K562 (cell line): ENCODE results near the gene NAA80. TPM values are rescaled to one million over a fixed set of nuclear protein-coding genes. Genes with fewer than 3 reads are reported as not detected.

Source experiments
- CXXC5 ChIP-seq: fragments of 250-450 bp; sonication (Bioruptor Pico); IDR thresholded peaks from 2 replicates; pipeline ENCODE4 v1.8.0; 2022; ENCODE audit warnings: inconsistent platforms, mild to moderate bottlenecking, moderate library complexity
- EGR1 ChIP-seq: fragments of 450-650 bp; conservative IDR thresholded peaks from 2 replicates; pipeline ENCODE4 v1.6.1; 2017; ENCODE audit warnings: mild to moderate bottlenecking
- GABPB1 ChIP-seq: sonication (generic); formaldehyde crosslinking; IDR thresholded peaks from 2 replicates; pipeline ENCODE4 v1.8.0; 2022; ENCODE audit warnings: mild to moderate bottlenecking, missing genetic modification reagents
- GABPB2 ChIP-seq: fragments of 250-450 bp; sonication (Bioruptor Pico); conservative IDR thresholded peaks from 2 replicates; pipeline ENCODE4 v1.5.1; 2021; ENCODE audit warnings: mild to moderate bottlenecking
- GATA2 ChIP-seq: sonication (generic); formaldehyde crosslinking; IDR thresholded peaks from 2 replicates; pipeline ENCODE4 v1.4.0; 2020; ENCODE audit warnings: mild to moderate bottlenecking, missing genetic modification reagents
- L3MBTL2 ChIP-seq: fragments of 450-650 bp; IDR thresholded peaks from 2 replicates; pipeline ENCODE4 v1.6.1; 2016; ENCODE audit warnings: mild to moderate bottlenecking, moderate library complexity
- PHF20 ChIP-seq: fragments of 450-650 bp; IDR thresholded peaks from 2 replicates; pipeline ENCODE4 v1.6.1; 2018; ENCODE audit not compliant: partially characterized antibody
- RB1 ChIP-seq: fragments of 450-650 bp; IDR thresholded peaks from 2 replicates; pipeline ENCODE4 v1.6.1; 2017; ENCODE audit warnings: low read depth, mild to moderate bottlenecking
- RHOXF2B ChIP-seq: fragments of 250-450 bp; sonication (Bioruptor Pico); conservative IDR thresholded peaks from 2 replicates; pipeline ENCODE4 v1.5.1; 2021
- SRSF1 ChIP-seq: fragments of 200-400 bp; formaldehyde crosslinking; IDR thresholded peaks from 2 replicates; pipeline ENCODE4 v1.6.1; 2017; ENCODE audit warnings: mild to moderate bottlenecking, low read depth, low read length, moderate library complexity
- TEAD1 ChIP-seq, 2 experiments: fragments of 450-650 bp in 1 of 2; sonication (generic) in 1 of 2; formaldehyde crosslinking; IDR thresholded peaks; 2 replicates each; pipeline versions ENCODE4 v1.4.0 to v1.8.0; 2020 to 2022; ENCODE audit warnings: mild to moderate bottlenecking in 2 of 2, missing genetic modification reagents in 1 of 2
- polyA plus RNA-seq, 8 experiments: library from polyadenylated mRNA; depleted of rRNA in 4 of 8; stranded (reverse) in 5 of 8; unstranded in 3 of 8; fragments of >200 nt; fragmentation: Nextera tagmentation in 2 of 8; fragmentation: Illumina TruSeq in 1 of 8; extraction: Ambion mirVana in 2 of 8; extraction: Trizol in 1 of 8; gene quantifications; 2 replicates each; pipeline versions ENCODE4 v1.2.1 to v1.2.3, GENCODE V29; 2011 to 2014; ENCODE audit warnings: inconsistent platforms in 1 of 8, missing spikeins in 1 of 8
- total RNA-seq, 7 experiments: library from RNA; depleted of rRNA in 6 of 7; stranded (reverse); fragments of >200 nt in 6 of 7; fragmentation: Illumina TruSeq in 2 of 7; extraction: Trizol in 2 of 7; gene quantifications; 2 replicates each; pipeline versions ENCODE4 v1.2.1 to v1.2.3, GENCODE V29; 2011 to 2021; ENCODE audit warnings: low replicate concordance in 1 of 7
- TF ChIP-seq, protein P1 (sequence below): fragments of 450-650 bp; conservative IDR thresholded peaks from 2 replicates; pipeline ENCODE4 v1.6.1; 2016; ENCODE audit warnings: missing genetic modification characterization, low read depth, mild to moderate bottlenecking, control low read depth, missing compliant biosample characterization
- TF ChIP-seq, protein P2 (sequence below): fragments of 450-650 bp; IDR thresholded peaks from 2 replicates; pipeline ENCODE4 v1.6.1; 2014; ENCODE audit warnings: low read depth, mild to moderate bottlenecking, moderate library complexity, borderline replicate concordance
- TF ChIP-seq, protein P3 (sequence below): sonication (generic); formaldehyde crosslinking; IDR thresholded peaks from 2 replicates; pipeline ENCODE4 v1.8.1; 2023; ENCODE audit warnings: mild to moderate bottlenecking, missing genetic modification reagents
- TF ChIP-seq, protein P4 (sequence below), 3 experiments: fragments of 200-800 bp in 1 of 3; sonication (Bioruptor generic) in 1 of 3; sonication (generic) in 1 of 3; formaldehyde crosslinking in 1 of 3; IDR thresholded peaks; 2 replicates each; pipeline versions ENCODE4 v1.6.1 to v1.8.0; 2016 to 2022; ENCODE audit warnings: mild to moderate bottlenecking in 2 of 3, missing compliant biosample characterization in 2 of 3, missing genetic modification characterization in 2 of 3, missing genetic modification reagents in 1 of 3
- TF ChIP-seq, protein P5 (sequence below), 2 experiments: IDR thresholded peaks in 1 of 2; conservative IDR thresholded peaks in 1 of 2; 2 replicates each; pipeline ENCODE4 v1.6.1; 2016; ENCODE audit warnings: low read depth in 2 of 2, mild to moderate bottlenecking in 1 of 2, missing compliant biosample characterization in 1 of 2, missing genetic modification characterization in 1 of 2, moderate library complexity in 1 of 2
- TF ChIP-seq, protein P6 (sequence below): IDR thresholded peaks from 2 replicates; pipeline ENCODE4 v1.6.1; 2012; ENCODE audit warnings: low read depth, low read length, improper control_type of control experiment, borderline replicate concordance

The NAA80 gene
- total and polyA plus RNA-seq, 9 of the 15 experiments (the other 6 are each of a cell fraction or from before 2014, with no cell fraction given) = 0.82 to 24.0 (median 8.6) TPM

DNA sequence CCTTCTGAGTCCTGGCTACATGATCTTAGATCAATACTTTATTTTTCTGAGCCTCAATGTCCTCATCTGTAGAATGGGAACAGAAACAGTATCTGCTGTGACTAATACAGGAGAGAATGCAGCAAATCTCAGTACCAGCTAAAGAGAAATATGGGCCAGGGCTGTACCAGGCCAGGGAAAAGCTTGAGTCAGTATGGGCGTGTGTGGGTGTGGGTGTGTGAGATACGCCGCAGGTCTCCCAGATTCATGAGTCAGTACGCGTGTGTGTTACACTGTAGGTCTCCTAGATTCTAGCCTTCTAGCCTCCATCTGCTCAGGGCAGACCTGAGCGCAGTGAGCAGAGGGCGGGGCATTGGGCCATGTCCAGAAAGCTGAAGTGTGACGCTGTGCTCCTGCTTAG, 48.0 kb downstream of the NAA80 start (continued):
- TF ChIP-seq GABPB1 (CRISPR knock-in tag) (no peak), PHF20 (no peak), GATA2 (CRISPR knock-in tag) (no peak), SRSF1 (no peak), EGR1 (peak; percentile 84), RHOXF2B (CRISPR knock-in tag) (no peak), L3MBTL2 (no peak), TEAD1 (CRISPR knock-in tag; IDR thresholded peaks at IDR 0.05) (0 out of 4 replicates have a peak, but pooled peaks of 1 of the 2 experiments have one; percentile 51), CXXC5 (CRISPR knock-in tag) (no peak), RB1 (no peak), GABPB2 (CRISPR knock-in tag) (no peak)
- TF ChIP-seq, protein P1, sequence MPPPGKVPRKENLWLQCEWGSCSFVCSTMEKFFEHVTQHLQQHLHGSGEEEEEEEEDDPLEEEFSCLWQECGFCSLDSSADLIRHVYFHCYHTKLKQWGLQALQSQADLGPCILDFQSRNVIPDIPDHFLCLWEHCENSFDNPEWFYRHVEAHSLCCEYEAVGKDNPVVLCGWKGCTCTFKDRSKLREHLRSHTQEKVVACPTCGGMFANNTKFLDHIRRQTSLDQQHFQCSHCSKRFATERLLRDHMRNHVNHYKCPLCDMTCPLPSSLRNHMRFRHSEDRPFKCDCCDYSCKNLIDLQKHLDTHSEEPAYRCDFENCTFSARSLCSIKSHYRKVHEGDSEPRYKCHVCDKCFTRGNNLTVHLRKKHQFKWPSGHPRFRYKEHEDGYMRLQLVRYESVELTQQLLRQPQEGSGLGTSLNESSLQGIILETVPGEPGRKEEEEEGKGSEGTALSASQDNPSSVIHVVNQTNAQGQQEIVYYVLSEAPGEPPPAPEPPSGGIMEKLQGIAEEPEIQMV (tag) = no peak
- TF ChIP-seq, protein P2, sequence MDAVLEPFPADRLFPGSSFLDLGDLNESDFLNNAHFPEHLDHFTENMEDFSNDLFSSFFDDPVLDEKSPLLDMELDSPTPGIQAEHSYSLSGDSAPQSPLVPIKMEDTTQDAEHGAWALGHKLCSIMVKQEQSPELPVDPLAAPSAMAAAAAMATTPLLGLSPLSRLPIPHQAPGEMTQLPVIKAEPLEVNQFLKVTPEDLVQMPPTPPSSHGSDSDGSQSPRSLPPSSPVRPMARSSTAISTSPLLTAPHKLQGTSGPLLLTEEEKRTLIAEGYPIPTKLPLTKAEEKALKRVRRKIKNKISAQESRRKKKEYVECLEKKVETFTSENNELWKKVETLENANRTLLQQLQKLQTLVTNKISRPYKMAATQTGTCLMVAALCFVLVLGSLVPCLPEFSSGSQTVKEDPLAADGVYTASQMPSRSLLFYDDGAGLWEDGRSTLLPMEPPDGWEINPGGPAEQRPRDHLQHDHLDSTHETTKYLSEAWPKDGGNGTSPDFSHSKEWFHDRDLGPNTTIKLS = no peak
- TF ChIP-seq, protein P3, sequence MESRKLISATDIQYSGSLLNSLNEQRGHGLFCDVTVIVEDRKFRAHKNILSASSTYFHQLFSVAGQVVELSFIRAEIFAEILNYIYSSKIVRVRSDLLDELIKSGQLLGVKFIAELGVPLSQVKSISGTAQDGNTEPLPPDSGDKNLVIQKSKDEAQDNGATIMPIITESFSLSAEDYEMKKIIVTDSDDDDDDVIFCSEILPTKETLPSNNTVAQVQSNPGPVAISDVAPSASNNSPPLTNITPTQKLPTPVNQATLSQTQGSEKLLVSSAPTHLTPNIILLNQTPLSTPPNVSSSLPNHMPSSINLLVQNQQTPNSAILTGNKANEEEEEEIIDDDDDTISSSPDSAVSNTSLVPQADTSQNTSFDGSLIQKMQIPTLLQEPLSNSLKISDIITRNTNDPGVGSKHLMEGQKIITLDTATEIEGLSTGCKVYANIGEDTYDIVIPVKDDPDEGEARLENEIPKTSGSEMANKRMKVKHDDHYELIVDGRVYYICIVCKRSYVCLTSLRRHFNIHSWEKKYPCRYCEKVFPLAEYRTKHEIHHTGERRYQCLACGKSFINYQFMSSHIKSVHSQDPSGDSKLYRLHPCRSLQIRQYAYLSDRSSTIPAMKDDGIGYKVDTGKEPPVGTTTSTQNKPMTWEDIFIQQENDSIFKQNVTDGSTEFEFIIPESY = 0 out of 2 replicates have a peak, but pooled peaks have one; percentile 22
- TF ChIP-seq, protein P4, sequence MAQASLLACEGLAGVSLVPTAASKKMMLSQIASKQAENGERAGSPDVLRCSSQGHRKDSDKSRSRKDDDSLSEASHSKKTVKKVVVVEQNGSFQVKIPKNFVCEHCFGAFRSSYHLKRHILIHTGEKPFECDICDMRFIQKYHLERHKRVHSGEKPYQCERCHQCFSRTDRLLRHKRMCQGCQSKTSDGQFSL (CRISPR knock-in tag; IDR thresholded peaks at IDR 0.05) = no peak
- TF ChIP-seq, protein P4 (tag; IDR thresholded peaks at IDR 0.05) = no peak
- TF ChIP-seq, protein P5, sequence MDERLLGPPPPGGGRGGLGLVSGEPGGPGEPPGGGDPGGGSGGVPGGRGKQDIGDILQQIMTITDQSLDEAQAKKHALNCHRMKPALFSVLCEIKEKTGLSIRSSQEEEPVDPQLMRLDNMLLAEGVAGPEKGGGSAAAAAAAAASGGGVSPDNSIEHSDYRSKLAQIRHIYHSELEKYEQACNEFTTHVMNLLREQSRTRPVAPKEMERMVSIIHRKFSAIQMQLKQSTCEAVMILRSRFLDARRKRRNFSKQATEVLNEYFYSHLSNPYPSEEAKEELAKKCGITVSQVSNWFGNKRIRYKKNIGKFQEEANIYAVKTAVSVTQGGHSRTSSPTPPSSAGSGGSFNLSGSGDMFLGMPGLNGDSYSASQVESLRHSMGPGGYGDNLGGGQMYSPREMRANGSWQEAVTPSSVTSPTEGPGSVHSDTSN (CRISPR knock-in tag; IDR thresholded peaks at IDR 0.05; ENCODE audit: low read depth) = no peak
- TF ChIP-seq, protein P5 (tag; conservative IDR thresholded peaks at IDR 0.05; ENCODE audit: low read depth) = no peak
- TF ChIP-seq, protein P6, sequence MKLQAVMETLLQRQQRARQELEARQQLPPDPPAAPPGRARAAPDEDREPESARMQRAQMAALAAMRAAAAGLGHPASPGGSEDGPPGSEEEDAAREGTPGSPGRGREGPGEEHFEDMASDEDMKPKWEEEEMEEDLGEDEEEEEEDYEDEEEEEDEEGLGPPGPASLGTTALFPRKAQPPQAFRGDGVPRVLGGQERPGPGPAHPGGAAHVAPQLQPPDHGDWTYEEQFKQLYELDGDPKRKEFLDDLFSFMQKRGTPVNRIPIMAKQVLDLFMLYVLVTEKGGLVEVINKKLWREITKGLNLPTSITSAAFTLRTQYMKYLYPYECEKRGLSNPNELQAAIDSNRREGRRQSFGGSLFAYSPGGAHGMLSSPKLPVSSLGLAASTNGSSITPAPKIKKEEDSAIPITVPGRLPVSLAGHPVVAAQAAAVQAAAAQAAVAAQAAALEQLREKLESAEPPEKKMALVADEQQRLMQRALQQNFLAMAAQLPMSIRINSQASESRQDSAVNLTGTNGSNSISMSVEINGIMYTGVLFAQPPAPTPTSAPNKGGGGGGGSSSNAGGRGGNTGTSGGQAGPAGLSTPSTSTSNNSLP = no peak
